Stimulated activated CD4-positive, alpha-beta T cell treated with anti-CD3 and anti-CD28 coated beads, Interleukin-12 subunit alpha, Interleukin-12 subunit beta, amount 100 ng/mL, for 48 hours (primary cell): ENCODE measurements around the gene KIF22.
"Not testable (repeated sequence)": the region's sequence is repeated elsewhere in the genome, so short reads cannot be mapped to it uniquely, and the experiment has no call there.

Source experiments
- DNase-seq, 3 donors: peaks; one replicate each; pipeline ENCODE4 v3.0.0-alpha.2; 2020; ENCODE audit warnings: low read depth in 2 of 3, low spot score in 1 of 3

KIF22 gene

GRCh38 chr16:29765167-29766032 lies 25.2 kb upstream of the KIF22 start:
- DNase-seq, result no peak

- DNase-seq, result no peak
These were observed 24.0 kb upstream of the KIF22 start for GRCh38 chr16:29766571-29766970.

GRCh38 chr16:29767062-29767461 lies 23.5 kb upstream of the KIF22 start:
- DNase-seq, result no peak

- no peak for DNase-seq
These were observed 21.0 kb upstream of the KIF22 start for GRCh38 chr16:29769507-29769906.

- DNase-seq, result no peak
These were observed 20.2 kb upstream of the KIF22 start for GRCh38 chr16:29770250-29770929.

GRCh38 chr16:29772330-29772729 lies 18.2 kb upstream of the KIF22 start:
- DNase-seq, result not testable (repeated sequence)

GRCh38 chr16:29774730-29775129 lies 15.8 kb upstream of the KIF22 start:
- no peak for DNase-seq

- no peak for DNase-seq
These were observed 14.7 kb upstream of the KIF22 start for GRCh38 chr16:29775742-29776408.

- DNase-seq, result no peak
These were observed 12.8 kb upstream of the KIF22 start, which contains the start of gene ZG16 for GRCh38 chr16:29777576-29778350. ZG16 (plus strand) TSS chr16:29778256; CDS start chr16:29779267, 1,011 bp downstream.

- no peak for DNase-seq
These were observed 11.1 kb upstream of the KIF22 start for GRCh38 chr16:29779474-29779873.

GRCh38 chr16:29783094-29783953 lies 7.2 kb upstream of the KIF22 start:
- not testable (repeated sequence) for DNase-seq

GRCh38 chr16:29784157-29784556 lies 6.4 kb upstream of the KIF22 start:
- no peak for DNase-seq

GRCh38 chr16:29784901-29785500 lies 5.5 kb upstream of the KIF22 start:
- peak; percentile 65 to 76 (median 75) for DNase-seq

GRCh38 chr16:29787155-29787554 lies 3.4 kb upstream of the KIF22 start:
- not testable (repeated sequence) for DNase-seq

- no peak for DNase-seq
These were observed 772 bp upstream of the KIF22 start for GRCh38 chr16:29789775-29790182.

- no peak for DNase-seq
These were observed 646 bp downstream of the KIF22 start for GRCh38 chr16:29790949-29791844.

- DNase-seq, result no peak
These were observed 1.6 kb downstream of the KIF22 start for GRCh38 chr16:29791845-29792807.
